ENCODE results near the gene MTG2.
"Not testable (repeated sequence)": the region's sequence is repeated elsewhere in the genome, so short reads cannot be mapped to it uniquely, and the experiment has no call there.

MTG2 gene

DNA sequence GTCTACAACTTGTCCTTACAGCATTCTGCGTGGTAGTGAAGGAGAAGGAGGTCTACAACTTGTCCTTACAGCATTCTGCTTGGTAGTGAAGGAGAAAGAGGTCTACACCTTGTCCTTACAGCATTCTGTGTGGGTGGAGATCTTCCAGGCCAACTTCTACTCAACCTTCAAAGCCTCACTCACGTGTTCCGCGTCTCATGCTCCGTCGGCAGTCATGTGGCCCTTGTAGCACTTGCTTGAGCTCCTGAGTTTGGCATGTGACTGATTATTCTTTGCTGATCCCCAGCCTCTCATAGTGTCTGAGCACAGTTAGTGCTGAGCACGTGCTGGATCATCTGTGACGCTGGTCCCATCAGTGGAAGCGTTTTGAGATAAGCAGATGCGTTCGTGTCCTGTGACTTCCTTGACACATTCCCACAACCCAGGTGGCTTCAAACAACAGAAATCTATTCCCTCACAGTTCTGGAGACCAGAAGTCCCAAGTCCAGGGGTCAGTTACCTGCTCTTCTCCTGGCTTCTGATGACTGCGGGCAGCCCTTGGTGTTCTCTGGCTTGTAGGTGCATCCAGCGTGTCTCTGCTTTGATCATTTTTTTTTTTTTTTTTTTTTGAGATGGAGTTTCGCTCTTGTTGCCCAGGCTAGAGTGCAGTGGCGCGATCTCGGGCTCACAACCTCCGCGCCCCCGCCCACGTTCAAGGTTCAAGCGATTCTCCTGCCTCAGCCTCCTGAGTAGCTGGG lies 36.6 kb upstream of the MTG2 start:
- DNase-seq: no peak

DNA sequence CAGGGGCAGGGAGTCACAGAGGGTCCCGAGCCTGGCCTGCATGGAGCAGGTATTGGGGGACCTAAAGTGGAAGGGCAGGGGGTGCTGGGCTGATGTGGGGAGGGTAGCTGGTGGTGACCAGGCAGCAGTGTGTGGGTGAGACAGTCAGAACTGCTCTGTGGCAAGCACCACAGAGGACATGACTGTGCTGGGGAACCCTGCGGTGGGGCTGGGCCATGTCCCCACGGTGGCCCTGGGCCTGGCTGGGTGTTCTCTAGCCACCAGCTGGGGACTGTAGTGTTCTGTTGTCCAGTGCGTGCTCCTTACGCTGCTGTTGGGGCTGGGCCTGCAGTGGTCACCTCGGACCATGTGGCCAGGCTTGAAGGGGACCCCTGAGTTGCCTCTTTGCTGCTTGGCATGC lies 35.7 kb upstream of the MTG2 start:
- DNase-seq: no peak

DNA sequence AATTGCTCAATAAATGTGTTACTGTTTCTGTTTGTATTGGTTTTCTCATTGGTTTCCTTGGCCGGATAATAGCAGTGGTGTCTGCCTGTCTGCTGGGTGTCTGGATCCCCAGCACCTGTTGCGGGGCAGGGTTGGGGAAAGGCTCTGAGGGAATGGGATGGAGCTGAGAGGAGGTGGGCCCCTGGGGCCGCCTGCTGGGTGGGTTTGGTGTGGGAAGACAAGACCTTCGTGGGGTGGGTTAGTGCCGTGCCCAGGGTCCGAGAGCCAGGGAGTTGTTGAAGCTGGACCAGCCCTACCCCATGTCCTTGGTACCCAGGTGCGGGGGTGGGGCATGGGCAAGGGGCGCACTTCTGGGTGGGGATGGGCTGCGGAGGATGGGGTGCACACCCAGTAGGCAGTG lies 35.3 kb upstream of the MTG2 start:
- DNase-seq: no peak

DNA sequence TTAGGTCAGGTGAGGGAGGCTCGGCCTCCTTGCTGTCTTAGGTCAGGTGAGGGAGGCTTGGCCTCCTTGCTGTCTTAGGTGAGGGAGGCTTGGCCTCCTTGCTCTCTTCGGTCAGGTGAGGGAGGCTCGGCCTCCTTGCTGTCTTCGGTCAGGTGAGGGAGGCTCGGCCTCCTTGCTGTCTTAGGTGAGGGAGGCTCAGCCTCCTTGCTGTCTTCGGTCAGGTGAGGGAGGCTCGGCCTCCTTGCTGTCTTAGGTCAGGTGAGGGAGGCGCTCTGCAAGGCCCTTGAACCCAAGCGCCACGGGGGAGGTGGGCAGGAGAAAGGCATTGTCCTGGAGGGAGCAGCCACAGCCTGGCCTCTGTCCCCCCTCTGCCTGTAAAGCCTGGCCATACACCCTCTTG lies 34.4 kb upstream of the MTG2 start:
- DNase-seq: not testable (repeated sequence)

DNA sequence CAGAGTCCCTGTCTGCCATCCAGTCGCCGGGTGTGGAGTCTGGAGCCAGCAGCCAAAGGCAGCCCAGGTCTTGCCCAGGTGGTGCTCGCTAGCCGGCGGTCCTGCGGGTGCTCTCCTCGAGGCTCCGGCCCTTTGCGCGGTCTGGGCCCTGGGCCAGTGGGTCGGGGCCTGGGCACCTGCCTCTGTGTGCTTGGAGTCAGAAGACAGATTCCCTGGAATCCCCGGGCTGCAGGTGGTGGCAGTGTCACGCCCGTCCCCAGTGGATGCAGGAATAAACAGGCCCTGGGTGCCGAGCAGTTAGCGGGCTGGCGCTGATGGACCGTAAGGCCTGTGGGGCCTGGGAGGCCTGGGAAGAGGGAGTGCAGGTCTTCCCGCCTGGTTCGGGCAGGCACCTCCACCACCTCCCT lies 33.9 kb upstream of the MTG2 start:
- no peak for DNase-seq

DNA sequence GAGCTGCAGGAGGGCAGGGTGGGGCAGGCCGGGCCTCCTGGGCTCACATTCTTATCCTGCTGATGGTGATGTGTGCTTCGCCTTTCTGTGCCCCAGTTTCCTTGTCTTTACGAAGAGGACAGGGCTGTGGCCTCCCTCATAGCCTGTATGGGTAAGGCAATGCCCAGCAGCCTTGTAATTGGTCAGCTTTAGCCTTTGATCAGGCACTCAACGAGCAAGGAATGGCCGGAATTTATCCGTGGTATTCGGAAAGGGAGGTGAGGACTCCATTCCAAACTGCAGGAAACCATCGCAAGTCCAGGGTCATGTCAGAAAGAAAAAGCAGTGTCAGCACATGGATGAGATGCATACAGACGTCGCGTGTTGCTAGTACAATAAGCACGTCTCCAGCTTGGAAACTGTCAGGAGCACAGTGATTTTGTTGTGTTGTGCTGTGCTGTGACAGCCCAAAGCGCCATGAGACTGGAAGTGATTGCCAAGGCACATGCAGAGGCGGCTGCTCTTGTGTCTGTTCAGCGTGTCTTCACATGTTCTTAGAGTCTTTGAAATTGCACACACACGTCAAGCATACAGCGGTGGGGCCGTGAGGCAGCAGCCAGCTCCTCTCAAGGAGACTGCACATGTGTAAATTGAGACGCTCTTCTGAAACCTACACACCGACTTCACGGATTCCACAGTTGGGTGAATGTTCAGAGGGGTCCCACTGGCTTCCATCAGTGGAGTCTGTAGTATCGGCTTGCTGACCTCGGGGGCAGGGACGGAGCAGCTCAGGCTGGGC lies 33.1 kb upstream of the MTG2 start:
- DNase-seq: no peak

DNA sequence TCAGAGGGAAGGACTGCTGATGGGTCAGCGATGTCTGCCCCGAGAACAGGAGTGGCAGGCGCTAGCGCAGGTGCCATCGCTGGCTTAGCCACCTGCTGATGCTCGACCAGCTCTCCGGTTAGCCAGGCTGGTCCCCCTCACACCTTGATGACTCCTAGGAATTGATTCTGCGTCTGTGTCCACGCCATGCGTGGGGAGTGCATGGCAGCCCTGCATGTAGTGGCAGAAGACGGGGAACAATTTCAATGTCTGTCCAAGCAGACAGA lies 32.6 kb upstream of the MTG2 start:
- DNase-seq: no peak

DNA sequence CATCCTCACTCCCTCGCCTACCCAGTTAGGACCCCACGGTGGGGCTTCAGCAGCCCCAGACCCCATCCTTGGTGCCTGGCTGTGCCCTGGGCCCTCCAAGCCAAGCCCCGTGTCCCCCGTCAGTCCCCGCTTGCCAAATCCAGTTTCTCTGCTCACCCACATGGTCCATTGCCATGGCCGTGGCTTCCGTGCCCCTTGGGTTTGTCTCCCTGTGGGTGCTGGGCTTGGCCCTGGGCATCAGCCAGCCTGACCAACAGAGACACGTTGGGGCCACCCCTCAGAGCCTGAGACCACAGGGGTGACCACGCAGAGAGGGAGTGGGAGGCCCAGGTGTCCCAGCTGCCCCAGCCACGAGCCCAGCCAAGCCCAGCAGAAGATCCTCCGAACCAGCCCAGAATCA lies 31.6 kb upstream of the MTG2 start:
- DNase-seq: no peak

DNA sequence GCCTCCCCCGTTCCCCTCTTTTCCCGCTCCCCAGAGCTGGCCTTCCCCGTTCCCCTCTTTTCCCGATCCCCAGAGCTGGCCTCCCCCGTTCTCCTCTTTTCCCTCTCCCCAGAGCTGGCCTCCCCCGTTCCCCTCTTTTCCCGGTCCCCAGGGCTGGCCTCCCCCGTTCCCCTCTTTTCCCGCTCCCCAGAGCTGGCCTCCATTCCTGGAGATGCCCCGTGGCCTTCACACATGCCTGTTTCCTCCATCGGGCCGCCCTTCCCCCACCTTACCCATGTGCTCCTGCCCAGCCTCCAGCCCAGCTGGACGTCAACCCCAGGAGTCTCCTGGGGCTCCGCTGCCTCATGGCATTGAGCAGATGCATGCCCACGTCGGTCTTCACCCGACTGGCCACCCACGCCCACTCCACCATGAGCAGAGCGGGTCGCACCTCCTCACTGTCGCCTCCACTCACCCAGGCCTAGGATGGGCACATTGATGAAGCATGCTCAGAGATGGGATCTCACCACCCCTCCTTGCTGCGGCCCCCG lies 30.9 kb upstream of the MTG2 start:
- no peak for DNase-seq

DNA sequence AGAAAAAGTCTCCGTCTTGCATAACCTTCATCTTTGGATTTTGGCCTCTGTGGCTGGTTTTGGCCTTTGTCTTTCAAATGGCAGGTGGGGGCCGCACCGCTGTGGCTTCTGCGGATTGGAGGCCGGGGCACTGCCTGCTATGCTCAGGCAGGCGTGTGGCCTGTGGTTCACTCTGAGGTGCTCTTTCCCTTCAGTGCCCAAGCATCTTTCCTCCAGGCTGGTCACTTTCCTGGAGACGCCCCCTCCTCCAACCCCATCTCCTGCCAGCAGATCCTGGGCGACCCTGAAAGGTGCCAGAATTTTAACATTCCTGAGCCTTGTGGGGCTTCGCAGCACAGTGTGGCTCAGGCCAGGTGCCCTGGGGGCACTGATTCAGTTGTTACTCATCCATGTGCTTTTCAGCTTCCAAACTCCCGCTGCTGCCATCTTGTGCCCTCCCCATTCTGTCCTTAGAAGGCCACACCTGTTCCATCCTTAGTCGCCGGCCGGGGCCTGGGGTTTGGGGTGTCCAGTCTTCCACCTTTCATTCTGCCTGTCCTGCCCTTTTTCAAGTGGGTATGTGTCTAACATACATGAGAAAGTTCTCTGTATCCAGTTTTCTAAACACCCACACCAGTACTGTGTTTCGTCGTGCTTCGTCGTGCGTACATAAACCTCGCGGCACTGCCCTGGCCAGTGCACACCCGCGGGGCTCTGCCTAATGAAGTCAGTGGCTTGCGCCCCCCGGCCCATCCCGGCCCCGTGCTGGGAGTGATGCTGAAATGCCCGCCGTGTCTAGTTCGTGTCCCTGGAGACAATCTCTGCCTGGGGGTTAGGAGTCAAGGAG lies 27.2 kb upstream of the MTG2 start:
- no peak for DNase-seq

DNA sequence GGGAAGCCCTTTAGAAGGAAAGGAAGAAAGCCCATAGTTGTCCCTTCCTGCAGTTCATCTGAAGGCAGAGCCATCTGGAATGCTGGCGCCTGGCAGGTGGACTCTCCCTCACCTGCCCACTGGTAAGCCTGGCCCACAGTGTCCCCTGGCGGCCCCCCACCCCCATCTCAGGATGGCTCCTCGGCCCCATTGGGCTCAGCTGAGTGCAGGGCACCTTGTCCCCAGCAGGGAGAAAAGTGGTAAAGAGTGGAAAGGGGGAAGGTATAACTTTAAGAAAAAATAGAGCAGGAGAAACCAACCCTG lies 26.6 kb upstream of the MTG2 start:
- DNase-seq: no peak

DNA sequence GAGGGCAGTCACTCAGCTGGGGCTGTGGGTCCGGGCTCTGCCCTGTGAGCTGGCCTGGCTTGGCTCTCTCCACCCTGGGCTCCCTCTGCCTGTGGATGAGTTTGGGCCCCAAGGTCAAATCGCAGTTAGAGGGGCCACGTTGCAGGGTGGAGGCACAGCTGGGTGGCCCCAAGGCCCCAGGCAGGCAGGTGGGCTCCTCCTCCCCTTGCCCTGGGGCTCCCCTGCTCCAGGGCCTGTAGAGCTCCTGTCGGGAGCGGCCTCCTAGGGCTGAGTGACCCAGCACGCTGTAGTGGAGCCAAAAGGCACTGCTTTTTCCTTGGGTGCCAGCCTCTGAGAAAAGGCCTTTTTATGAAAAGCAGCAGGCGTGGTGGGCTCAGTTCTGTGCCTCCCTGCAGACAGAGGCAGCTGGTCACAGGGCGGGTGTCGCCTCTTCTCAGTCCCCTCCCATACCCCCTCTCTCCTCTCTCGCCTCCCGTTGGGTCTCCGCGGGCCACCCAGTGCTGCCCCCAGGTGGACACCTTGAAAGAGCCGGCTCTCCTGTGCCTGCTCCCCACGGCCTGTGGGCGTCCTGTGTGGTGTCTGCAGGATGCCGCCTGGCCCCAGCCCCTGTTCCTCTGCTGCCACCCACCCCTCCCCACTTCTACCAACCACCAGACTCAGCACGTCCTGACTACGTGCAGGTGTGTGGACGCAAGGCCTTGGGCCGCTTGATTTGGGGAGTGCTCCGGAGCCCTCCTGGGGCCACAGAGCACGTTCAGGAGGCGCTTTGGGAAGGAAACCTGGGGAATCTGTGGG lies 26.0 kb upstream of the MTG2 start:
- DNase-seq: peak; percentile 29 to 62 (median 49)

DNA sequence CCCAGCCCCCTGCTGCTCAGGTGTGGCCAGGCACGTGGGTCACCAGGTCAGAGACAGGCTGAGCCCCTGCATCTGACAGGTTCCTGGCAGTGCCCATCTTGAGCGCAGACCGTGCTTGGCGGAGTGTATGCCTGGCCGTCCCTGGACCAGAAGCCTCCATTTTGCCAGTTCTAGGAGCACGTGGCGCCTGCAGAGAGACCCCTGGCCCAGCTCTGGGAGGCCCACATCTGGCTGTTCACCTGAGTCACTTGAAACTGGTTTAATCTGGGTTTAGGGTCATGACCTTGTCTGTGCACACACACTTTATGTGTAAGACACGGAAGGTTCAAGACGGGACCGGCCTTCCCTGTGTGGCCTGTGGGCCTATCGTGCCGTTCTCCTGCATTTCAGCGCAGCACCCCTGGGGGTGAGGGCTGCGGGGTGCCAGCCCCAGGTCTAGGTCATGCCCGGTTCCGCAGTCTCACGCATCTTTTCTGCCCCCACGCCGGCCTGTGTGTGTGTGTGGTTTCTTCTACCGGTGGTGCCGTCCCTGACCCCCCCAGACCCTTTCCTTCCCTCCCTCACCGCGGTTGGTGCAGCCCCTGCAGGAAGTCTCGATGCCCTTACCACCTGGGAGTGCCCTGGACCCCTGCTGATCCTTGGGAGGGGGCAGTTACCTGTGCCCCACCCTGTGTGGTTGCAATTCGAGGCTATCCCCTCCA lies 25.3 kb upstream of the MTG2 start:
- no peak for DNase-seq

DNA sequence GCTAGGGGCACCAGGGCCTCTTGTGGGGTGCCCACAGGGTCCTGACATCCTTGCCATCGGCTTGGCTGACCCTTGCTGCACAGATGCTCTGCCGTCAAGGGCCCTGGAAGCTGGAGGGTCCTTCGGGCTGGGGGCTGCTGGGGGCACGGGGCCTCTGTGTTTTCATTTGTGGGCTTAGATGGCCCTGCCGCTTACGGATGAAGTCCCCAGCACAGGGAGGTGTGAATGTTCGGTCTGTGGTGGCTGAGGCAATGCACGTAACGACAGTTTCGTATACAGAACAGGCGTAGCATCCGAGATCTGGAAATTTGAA lies 24.8 kb upstream of the MTG2 start:
- no peak for DNase-seq

DNA sequence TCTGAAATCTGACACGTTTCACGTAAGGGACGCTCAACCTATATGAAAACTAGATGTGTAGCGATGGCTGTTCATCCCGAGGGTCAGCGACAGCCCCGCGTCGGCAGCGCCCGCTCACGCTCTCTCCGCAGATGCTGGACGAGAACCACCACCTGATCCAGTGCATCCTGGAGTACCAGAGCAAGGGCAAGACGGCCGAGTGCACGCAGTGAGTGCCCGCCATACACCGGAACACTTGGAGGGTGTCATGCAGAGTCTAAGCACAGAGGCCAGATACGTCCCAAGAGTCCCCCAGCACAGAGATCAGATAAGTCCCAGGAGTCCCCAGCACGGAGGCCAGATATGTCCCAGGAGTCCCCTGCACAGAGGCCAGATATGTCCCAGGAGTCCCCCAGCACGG lies 24.3 kb upstream of the MTG2 start:
- DNase-seq: no peak

DNA sequence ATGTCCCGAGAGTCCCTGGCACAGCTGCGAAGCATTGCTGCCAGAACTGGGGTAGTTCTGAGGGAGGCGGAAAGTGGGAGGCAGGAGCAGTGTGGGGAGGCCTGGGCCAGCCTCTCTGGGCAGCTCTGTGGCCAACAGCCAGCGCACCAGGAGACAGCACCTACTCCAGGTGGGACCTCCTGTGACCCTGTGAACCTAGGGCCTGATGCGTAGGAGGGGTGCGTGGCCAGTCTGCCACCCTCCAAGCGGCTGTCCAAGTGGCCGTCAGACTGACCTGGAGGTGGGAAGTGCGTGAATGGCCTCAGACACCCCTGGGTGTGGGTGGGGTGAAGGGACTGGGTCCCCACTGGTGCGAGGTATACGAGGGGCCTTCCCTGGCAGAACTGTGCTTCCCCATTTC lies 23.8 kb upstream of the MTG2 start:
- DNase-seq: no peak

DNA sequence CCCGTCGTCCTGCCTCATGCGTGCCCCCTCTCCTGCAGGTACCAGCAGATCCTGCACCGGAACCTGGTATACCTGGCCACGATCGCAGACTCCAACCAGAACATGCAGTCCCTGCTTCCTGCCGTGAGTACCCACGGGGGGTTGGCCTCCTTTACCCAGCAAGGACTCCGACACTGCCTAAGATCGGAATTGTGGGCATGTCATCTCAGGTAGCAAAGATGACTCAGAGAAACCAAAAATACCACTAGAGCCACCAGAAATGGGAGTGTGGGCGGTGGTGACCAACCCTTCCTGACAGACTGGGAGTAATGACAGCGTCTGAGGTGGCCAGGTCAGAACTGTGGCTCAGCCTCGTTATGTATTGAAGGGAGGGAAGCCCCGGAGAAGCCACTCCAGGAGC lies 23.0 kb upstream of the MTG2 start:
- DNase-seq: no peak

DNA sequence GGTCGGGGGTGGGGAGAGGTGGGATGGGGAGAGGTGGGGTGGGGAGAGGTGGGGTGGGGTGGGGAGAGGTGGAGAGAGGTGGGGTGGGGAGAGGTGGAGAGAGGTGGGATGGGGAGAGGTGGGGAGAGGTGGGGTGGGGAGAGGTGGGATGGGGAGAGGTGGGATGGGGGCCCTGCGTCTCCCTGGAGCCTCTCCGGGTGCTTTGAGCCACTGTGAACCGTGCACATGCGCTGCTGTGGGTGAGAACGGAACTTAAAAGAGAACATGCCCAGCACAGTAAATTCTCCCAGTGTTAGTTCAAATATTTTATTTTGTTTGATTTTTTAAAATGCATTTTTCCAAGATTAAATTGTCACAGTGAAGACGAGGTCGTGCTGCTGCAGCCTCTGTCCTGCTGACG lies 22.6 kb upstream of the MTG2 start:
- no peak for DNase-seq

DNA sequence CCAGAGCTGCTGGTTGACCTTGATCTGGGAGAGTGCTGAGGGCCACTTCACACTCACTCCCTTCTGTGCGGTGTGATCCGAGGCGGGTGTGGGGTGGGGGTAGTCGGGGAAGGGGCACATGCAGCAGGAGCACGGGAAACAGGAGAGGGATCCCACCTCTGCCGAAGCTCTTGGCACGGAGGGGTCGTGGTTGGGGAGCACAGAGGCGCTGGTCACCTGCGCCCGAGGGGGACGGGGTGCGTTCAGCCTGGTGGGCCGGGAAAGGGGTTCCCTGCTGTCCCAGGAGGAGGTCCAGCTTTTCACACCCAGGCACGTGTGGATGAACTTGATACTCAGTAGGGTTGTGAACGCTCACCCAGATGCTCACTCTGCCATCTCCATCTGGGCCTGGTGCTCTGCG lies 22.0 kb upstream of the MTG2 start:
- DNase-seq: no peak

DNA sequence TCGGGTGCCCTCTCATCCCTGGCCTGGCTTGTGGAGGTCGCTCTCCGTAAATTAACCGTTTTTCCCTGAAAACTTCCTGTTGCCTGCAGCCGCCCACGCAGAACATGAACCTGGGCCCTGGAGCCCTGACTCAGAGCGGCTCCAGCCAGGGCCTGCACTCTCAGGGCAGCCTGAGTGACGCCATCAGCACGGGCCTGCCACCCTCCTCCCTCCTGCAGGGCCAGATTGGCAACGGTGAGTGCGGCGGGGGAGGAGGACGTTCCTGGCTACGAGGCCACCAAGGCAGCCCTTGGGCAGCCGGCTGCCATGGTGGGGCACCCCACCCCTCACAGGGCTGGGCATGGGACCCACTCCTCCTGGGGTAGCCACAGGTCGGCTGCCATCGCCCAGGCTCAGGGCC lies 21.5 kb upstream of the MTG2 start:
- DNase-seq: no peak

DNA sequence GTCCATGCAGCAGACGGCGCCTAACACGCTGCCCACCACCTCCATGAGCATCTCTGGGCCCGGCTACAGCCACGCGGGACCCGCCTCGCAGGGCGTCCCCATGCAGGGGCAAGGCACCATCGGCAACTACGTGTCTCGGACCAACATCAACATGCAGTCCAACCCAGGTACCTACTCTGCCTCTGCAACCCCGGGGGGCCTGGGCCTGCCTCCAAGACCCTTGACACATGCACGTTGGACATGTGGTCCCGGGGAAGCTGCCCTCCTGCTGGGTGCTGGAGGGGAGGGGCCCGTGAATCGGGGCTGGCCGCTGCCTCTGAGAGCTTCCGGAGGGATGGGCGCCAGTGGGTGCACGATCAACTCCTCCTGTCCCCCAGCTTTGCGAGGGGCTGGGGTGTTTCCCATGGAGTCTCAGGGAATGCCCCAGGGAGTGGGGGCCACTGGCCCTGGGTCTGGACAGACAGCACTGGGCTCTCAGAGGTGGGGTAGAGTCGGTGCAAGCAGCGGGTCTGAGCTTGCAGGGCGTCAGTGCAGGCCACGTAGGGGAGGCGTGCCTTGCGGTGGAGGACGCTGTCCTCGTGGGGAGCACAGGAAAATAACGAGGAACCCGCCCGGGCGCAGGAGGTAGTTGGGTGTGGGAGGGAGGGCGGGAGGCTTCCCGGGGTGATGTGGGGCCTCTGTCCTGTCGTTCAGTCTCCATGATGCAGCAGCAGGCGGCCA lies 19.9 kb upstream of the MTG2 start:
- DNase-seq: no peak

DNA sequence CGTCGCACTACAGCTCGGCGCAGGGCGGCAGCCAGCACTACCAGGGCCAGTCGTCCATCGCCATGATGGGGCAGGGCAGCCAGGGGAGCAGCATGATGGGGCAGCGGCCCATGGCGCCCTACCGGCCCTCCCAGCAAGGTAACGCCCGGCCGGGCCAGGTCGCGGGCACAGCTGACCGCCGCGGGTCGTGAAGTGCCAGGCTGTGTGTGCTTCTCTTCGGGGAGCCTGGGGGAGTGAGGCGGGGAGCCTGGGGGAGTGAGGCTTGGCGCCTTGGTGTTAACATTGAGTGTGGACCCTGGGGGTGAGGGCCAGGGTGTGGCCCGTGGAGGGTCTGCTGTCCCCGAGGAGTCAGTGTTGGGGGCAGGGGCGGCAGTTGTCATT lies 19.4 kb upstream of the MTG2 start:
- no peak for DNase-seq

Data from activated naive CD4-positive, alpha-beta T cell (primary cell).